ENCODE data around the gene HAPLN3. TPM values are rescaled to one million over a fixed set of nuclear protein-coding genes. Genes with fewer than 3 reads are reported as not detected.

Gene HAPLN3
- total RNA-seq, 1 experiment from 2014 or later: 5.0 TPM

GRCh38 chr15:88872706-88873105 lies 22.6 kb downstream of the HAPLN3 start:
- BruUV-seq (replicated peaks): no TSS peak
- Mint-ChIP-seq H3K9me3 (ENCODE audit: unreplicated experiment) (no peaks in the 10 kb centered on the region), H3K27me3 (ENCODE audit: insufficient read depth, unreplicated experiment) (peaks cover 20% of the 10 kb centered on the region), H3K4me1 (ENCODE audit: insufficient read depth, unreplicated experiment) (no peaks in the 10 kb centered on the region), H3K36me3 (ENCODE audit: insufficient read depth, unreplicated experiment) (no peaks in the 10 kb centered on the region), H3K4me3 (ENCODE audit: unreplicated experiment) (no peak overlapping the region), H3K27ac (ENCODE audit: low read depth, unreplicated experiment) (no peak overlapping the region)
- ChIA-PET POLR2A (no interaction called here), CTCF (interaction anchor here (0.7 to 1.4 kb wide), 3 partner anchors 28 to 371 kb away, joined by 3 to 5 read pairs (median 4); partner anchors contain the start of gene FANCI)
- no peak for DNase-seq (ENCODE audit: unreplicated experiment)
- intact Hi-C loops (cut with micrococcal nuclease): no loop called here
- TF ChIP-seq, protein P1, sequence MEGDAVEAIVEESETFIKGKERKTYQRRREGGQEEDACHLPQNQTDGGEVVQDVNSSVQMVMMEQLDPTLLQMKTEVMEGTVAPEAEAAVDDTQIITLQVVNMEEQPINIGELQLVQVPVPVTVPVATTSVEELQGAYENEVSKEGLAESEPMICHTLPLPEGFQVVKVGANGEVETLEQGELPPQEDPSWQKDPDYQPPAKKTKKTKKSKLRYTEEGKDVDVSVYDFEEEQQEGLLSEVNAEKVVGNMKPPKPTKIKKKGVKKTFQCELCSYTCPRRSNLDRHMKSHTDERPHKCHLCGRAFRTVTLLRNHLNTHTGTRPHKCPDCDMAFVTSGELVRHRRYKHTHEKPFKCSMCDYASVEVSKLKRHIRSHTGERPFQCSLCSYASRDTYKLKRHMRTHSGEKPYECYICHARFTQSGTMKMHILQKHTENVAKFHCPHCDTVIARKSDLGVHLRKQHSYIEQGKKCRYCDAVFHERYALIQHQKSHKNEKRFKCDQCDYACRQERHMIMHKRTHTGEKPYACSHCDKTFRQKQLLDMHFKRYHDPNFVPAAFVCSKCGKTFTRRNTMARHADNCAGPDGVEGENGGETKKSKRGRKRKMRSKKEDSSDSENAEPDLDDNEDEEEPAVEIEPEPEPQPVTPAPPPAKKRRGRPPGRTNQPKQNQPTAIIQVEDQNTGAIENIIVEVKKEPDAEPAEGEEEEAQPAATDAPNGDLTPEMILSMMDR (IDR thresholded peaks at IDR 0.05; ENCODE audit: unreplicated experiment): no peak

- TF ChIP-seq, protein P1 (IDR thresholded peaks at IDR 0.05; ENCODE audit: unreplicated experiment): no peak
- H3K9me3 Mint-ChIP-seq (ENCODE audit: unreplicated experiment): no peaks in the 10 kb centered on the region
- ChIA-PET POLR2A (interaction anchor here (0.5 kb wide), 1 partner anchor 11 kb away, joined by 3 read pairs; no protein-coding TSS in a partner anchor), CTCF (interaction anchor here (0.7 to 1.4 kb wide), 4 partner anchors 28 to 372 kb away, joined by 3 to 5 read pairs (median 4); partner anchors contain the start of gene FANCI)
- H3K36me3 Mint-ChIP-seq (ENCODE audit: insufficient read depth, unreplicated experiment): no peaks in the 10 kb centered on the region
- peaks cover 20% of the 10 kb centered on the region for H3K27me3 Mint-ChIP-seq (ENCODE audit: insufficient read depth, unreplicated experiment)
- H3K27ac Mint-ChIP-seq (ENCODE audit: low read depth, unreplicated experiment): no peak overlapping the region
- intact Hi-C loops (cut with micrococcal nuclease): no loop called here
- no TSS peak for BruUV-seq (replicated peaks)
- H3K4me1 Mint-ChIP-seq (ENCODE audit: insufficient read depth, unreplicated experiment): no peaks in the 10 kb centered on the region
- DNase-seq (ENCODE audit: unreplicated experiment): no peak
- no peak overlapping the region for H3K4me3 Mint-ChIP-seq (ENCODE audit: unreplicated experiment)
These were observed 23.2 kb downstream of the HAPLN3 start for GRCh38 chr15:88872106-88872505.

GRCh38 chr15:88871313-88871712 lies 24.0 kb downstream of the HAPLN3 start:
- no peaks in the 10 kb centered on the region for H3K36me3 Mint-ChIP-seq (ENCODE audit: insufficient read depth, unreplicated experiment)
- ChIA-PET CTCF (interaction anchor here (1.4 to 3.1 kb wide), 2 partner anchors 8 to 186 kb away, joined by 5 to 16 read pairs; no protein-coding TSS in a partner anchor), POLR2A (no interaction called here)

GRCh38 chr15:88866295-88866881 lies 29.0 kb downstream of the HAPLN3 start:
- H3K36me3 Mint-ChIP-seq (ENCODE audit: insufficient read depth, unreplicated experiment): no peaks in the 10 kb centered on the region
- ChIA-PET POLR2A (no interaction called here), CTCF (no interaction called here)
- TF ChIP-seq, protein P1 (IDR thresholded peaks at IDR 0.05; ENCODE audit: unreplicated experiment): no peak
- no TSS peak for BruUV-seq (replicated peaks)
- no peak for DNase-seq (ENCODE audit: unreplicated experiment)
- H3K27me3 Mint-ChIP-seq (ENCODE audit: insufficient read depth, unreplicated experiment): peaks cover 10% of the 10 kb centered on the region
- H3K27ac Mint-ChIP-seq (ENCODE audit: low read depth, unreplicated experiment): peak overlapping the region; percentile 12
- intact Hi-C loops (cut with micrococcal nuclease): no loop called here
- H3K9me3 Mint-ChIP-seq (ENCODE audit: unreplicated experiment): no peaks in the 10 kb centered on the region
- H3K4me3 Mint-ChIP-seq (ENCODE audit: unreplicated experiment): no peak overlapping the region
- H3K4me1 Mint-ChIP-seq (ENCODE audit: insufficient read depth, unreplicated experiment): peaks cover 12% of the 10 kb centered on the region

More at GRCh38 chr15:88871313-88871712, 24.0 kb downstream of the HAPLN3 start:
- no TSS peak for BruUV-seq (replicated peaks)
- intact Hi-C loops (cut with micrococcal nuclease): no loop called here
- H3K4me1 Mint-ChIP-seq (ENCODE audit: insufficient read depth, unreplicated experiment): peaks cover under 1% of the 10 kb centered on the region
- H3K27ac Mint-ChIP-seq (ENCODE audit: low read depth, unreplicated experiment): no peak overlapping the region
- no peak for DNase-seq (ENCODE audit: unreplicated experiment)
- no peaks in the 10 kb centered on the region for H3K9me3 Mint-ChIP-seq (ENCODE audit: unreplicated experiment)
- peaks cover 20% of the 10 kb centered on the region for H3K27me3 Mint-ChIP-seq (ENCODE audit: insufficient read depth, unreplicated experiment)
- H3K4me3 Mint-ChIP-seq (ENCODE audit: unreplicated experiment): no peak overlapping the region
- TF ChIP-seq, protein P1 (IDR thresholded peaks at IDR 0.05; ENCODE audit: unreplicated experiment): no peak

All from MCF 10A (cell line).